Renal pelvis (tissue), 4 donors: ENCODE results near the gene HYOU1. TPM values are rescaled to one million over a fixed set of nuclear protein-coding genes. Genes with fewer than 3 reads are reported as not detected.
"Not testable (repeated sequence)": the region's sequence is repeated elsewhere in the genome, so short reads cannot be mapped to it uniquely, and the experiment has no call there.

Source experiments
- DNase-seq: peaks from one replicate; pipeline ENCODE4 v3.0.0-alpha.2; 2013
- polyA plus RNA-seq, 3 donors: library from polyadenylated mRNA; unstranded; fragments of 120-200 nt; gene quantifications; one replicate each; pipeline ENCODE4 v1.2.1, GENCODE V29; 2013; ENCODE audit not compliant: insufficient read length in 3 of 3

Gene HYOU1
- polyA plus RNA-seq, 3 donors: 115 to 133 (median 124) TPM

DNA sequence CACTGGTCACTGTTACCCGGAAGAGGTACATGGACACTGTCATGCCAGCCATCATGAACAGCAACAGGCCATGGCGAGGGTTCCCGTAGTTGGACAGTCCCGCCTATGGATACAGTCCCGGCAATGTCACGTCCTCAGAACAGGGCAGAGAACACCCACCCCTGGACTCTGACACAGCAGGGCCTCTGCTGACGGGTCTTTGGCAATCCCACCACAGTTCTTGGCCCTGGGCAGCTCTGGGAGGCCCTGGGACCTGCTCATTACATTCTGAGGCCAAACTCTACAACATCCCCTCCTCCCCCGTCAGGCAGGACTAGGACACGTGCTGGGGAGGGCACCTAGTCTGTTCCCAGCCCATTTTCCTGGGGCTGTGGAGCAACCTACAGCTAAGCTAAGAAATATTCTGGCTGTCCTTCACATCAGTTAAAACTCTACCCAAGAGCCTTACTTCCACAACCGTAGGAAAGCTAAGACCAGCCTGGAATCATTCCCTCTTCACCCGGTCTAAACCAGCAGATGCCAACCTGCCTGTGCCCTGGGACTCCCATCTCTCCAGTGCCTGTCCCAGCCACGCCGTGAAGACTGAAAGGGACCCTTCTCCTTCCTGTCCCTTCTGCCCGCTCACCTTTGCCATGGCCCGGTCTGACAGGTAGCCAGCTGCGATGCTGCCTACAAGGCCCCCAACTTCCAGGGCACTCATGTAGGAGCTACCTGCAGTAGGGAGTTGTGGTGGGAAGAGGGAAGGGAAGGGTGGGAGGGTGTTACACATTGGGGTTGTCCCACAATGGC lies 30.8 kb downstream of the HYOU1 start:
- DNase-seq: no peak

DNA sequence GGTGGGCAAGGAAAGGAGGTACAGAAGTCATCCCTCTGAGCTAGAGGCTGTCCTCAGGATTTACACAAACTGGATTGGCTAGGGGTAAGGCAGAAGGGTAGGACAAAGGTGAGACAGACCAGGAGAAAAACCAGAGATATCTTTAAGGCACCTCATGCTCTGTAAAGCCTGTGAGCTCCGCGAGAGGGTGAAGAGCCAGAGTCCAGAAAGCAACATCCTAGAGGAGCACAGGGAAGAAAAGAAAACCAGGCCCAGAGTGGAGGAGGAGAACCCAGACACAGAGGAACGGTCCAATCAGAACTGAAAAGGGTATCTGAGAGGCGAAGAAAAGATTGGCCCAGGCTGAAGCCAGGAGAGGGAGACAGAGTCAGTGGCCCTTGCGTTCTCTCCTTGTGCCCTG lies 31.5 kb downstream of the HYOU1 start:
- DNase-seq: no peak

DNA sequence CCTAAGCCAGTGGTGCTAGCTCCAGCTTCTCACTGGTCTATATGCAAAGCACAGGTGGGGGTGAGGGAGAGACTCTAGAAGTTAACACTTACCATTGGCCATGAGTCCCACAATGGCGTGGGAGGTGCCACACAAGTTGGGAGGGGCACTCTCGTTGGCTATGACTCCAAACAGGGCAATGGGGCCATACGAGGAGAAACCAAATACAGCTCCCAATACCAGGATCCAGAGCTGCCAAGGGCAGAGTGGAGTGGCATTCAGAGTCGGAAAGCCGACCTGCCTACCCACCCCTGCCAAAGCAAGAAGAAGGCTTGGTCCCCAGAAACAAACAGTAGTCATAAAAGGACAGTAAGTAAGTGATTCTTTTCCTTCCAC lies 31.9 kb downstream of the HYOU1 start:
- no peak for DNase-seq

DNA sequence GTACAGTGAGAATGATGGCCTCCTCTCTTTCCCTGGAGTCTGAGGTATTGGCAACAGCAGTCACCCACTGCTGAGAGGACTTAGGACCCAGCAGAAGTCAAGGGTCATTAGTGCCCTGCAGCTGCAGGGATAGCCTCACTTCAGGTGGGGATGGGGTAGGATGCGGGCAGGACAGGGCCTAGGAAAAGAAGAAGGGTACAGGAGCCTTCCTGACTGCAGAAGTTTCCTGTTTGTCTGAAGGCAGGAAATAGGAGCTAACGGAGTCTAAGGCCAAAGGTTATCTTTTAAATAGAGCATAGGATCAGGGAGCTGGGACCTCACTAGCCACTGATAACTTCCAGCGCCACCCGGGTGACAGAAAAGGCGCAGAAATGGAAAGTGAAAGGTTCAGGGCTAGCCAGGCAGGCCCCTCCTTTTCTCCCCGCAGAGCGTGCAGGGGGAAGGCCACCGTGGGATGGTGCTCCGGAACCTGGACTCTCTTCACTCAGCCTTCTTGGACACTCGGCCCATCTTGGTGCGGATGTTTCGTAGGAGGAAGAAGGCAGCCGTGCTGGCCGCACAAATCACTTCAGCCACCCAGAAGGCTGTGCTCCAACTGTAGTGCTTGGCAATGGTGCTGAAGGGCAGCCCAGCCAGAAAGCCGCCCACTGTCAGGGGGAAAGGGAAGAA lies 32.4 kb downstream of the HYOU1 start:
- no peak for DNase-seq

DNA sequence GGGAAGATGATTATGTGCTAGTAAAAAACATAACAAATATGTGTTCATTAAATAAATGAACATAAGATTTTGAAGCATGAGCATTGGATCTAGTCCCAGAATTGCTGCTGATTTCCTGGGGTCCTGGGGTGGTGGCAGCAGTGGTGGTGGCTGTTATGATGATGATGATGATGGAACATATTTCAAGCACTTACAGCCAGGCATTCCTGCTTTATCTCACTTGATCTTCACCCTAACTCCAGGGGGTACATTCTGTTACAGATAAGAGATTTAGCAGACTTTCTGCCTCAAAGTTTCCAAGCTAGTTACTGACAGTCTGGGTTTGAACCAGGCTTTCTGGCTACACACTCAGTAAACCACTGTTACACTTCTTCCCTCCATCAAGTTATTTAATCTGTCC lies 33.3 kb downstream of the HYOU1 start:
- DNase-seq: no peak

DNA sequence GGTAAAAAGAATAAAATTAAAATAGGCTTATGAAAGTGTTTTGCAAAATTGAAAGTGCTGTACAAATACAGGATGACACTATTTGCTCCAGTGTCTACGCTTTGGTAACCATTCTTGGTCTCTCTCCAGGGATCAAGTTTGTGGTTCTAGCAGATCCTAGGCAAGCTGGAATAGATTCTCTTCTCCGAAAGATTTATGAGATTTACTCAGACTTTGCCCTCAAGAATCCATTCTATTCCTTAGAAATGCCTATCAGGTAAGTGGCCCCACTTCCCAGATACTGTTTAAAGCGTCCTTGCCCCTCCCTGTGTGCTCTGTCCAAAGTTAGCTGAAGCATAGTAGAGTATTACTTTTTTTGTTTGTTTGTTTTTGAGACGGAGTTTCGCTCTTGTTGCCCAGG lies 35.4 kb downstream of the HYOU1 start:
- DNase-seq: no peak

DNA sequence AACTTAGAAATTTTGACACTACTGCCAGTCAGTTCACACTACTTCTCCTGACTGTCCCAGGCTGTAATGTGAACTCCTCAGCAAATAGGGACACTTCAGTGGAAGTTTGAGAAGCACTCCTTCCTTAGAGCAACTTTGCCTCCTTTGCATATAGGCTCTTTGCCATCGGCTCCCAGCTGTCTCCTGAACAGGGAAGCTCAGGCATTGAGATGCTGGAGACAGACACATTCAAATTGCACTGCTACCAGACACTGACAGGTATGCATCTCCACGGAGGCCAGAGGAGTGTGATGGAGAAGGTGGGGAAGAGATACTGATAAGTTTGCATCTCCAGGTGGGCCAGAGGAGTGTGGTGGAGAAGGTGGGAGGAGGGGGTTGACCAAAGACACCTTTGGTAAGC lies 37.0 kb downstream of the HYOU1 start:
- DNase-seq: no peak

DNA sequence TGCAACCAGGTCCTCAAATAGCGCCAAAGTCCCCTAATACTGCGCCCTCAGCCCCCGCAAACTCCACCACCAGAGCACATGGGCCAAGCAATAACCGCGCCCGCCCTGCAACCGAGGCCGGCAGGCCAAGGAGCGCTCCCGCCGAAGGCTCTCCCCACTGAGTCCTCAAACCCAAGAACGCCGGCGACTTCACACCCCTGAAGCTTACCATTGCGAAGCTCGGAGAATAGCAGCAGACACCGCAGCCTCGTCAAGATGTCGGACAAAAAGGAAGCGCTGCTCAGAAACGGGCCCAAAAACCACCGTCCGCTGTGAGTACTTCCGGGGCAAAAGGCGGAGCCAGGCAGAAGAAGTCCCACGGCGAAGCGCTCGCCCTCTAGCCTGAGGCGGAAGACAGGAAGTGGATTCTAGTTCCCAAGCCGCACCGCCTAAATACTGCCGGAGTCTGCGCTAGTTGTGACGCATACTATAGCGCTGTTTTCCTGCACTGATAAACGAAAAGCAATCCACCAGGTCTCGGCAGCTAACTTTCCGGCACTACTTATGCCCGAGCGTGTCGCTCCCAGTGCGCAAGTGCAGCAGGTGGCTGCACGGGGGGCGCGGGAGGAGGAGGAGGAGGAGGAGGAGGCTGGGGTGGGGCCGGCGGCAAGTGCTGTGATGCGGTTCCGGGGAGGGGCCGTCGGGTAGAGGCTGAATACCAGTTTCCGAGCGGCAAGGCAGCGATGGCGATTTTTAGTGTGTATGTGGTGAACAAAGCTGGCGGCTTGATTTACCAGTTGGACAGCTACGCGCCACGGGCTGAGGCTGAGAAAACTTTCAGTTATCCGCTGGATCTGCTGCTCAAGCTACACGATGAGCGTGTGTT lies 38.7 kb downstream of the HYOU1 start, which contains the start of the genes RPS25 and TRAPPC4:
Gene RPS25, minus strand, starts transcription at position 270 of the 865 bp plus-strand sequence. Its CDS starts 59 bp downstream, at position 211.
Gene TRAPPC4, plus strand, starts transcription at position 693 of the 865 bp plus-strand sequence. Its CDS starts 30 bp downstream, at position 723.
- peak; percentile 96 for DNase-seq

DNA sequence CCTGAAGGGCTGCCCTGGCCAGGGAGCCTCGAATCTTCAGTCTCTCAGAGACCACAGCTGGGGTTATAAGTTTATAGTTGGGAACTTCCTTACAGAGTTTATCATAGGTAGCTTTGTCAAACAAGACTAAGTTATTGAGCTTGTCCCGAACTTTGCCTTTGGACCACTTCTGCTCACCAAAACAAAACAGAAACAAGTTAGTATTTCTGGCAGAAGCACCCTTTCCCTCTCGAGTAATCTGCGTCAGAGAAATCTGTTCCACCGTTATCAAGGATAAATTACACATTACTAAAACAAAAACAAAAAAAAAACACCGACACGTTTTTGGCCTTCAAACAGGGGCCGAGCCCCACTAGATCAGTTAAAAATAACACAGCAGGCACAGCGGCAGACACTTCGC lies 39.6 kb downstream of the HYOU1 start:
- DNase-seq: not testable (repeated sequence)

DNA sequence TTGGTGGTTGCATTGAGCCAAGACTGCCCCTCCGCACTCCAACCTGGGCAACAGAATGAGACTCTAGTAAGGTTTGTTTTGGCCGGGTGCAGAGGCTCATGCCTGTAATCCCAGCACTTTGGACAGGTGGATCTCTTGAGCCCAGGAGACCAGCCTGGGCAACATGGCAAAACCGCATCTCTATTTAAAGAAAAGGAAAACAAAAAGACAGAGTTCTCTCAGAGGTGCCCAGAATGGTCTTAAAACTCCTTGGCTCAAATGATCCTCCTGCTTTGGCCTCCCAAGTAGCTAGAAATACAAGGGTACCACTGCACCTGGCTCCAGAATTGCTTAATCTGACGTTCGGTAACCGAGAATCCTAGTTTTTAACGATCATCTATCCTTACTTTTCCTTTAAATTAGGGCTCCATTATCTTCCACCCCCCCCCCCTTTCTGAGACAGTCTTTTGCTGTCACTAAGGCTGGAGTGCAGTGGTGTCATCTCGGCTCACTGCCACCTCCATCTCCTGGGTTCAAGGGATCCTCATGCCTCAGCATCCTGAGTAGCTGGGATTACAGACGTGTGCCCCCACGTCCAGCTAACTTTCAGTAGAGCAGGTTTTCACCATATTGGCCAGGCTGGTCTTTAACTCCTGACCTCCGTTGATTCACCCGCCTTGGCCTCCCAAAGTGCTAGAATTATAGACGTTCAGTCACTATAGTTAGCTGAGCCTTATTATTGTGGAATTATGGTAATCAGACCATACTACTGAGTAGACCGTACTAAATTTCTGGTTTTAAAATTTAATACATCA lies 40.6 kb downstream of the HYOU1 start:
- DNase-seq: no peak

DNA sequence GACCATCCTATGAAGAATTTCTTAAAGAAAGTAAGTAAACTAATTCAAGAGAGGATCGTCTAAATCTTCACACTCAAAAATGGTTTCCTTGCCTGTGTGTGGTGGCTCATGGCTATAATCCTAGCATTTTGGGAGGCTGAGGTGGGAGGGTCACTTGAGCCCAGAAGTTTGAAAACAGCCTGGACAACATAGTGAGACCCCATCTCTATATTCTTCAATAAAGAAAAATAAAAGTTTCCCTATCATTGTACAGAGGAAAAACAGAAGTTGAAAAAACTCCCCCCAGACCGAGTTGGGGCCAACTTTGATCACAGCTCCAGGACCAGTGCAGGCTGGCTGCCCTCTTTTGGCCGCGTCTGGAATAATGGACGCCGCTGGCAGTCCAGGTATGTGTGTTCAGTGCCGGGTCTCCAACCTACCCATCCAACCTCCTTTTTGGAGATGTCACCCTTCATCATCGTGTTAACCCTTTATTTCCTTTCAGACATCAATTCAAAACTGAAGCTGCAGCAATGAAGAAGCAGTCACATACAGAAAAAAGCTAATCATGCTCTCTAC lies 41.9 kb downstream of the HYOU1 start:
- DNase-seq: no peak

DNA sequence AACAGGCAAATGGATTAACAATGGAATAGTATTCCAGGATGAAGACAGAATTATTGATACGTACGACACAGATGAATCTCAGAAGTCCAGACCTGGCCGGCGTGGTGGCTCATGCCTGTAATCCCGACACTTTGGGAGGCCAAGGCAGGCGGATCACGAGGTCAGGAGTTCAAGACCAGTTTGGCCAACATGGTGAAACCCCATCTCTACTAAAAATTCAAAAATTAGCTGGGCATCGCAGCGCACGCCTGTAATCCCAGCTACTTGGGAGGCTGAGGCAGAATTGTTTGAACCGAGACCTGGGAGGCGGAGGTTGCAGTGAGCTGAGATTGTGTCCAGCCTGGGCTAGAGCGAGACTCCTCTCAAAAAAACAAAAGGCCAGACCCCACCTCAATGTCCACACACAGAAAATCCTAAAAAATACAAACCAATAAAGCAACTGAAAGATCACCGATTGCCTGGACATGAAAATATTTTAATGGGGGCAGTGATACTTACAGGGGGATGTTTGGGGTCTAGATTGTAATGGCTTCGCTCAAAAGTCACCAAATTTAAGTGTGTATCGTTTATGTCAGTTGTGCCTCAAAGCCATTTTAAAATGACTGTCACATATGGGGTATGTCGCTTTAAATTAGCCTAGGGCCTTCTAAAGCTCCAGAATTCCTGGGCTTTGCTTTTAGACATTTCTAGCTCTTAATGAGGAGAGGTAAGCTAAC lies 42.6 kb downstream of the HYOU1 start:
- DNase-seq: no peak

DNA sequence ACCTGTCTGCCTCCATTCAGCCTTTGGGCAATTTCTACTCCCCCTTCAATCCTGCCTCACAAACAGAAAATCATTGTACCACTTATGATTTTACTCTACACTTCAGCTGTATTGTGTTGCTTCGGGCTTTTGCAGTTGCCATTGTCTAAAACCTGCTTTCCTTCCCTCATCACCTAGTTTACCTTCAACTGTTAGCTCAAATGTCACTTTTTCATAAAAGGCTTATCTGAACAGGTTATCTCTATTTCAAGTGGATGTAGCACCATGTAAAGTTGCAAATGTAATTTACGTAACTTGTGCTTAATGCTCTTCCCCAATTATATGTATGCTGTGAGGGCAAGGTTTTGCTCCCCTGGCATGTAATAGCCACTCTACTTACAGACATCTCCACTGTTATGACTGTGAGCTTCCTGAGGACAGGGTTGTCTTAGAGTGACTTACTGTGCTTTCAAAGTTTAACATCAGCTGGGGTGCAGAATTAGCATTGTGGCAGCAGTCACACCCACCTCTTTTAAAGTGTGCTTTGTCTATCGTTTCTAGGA lies 44.3 kb downstream of the HYOU1 start:
- no peak for DNase-seq

DNA sequence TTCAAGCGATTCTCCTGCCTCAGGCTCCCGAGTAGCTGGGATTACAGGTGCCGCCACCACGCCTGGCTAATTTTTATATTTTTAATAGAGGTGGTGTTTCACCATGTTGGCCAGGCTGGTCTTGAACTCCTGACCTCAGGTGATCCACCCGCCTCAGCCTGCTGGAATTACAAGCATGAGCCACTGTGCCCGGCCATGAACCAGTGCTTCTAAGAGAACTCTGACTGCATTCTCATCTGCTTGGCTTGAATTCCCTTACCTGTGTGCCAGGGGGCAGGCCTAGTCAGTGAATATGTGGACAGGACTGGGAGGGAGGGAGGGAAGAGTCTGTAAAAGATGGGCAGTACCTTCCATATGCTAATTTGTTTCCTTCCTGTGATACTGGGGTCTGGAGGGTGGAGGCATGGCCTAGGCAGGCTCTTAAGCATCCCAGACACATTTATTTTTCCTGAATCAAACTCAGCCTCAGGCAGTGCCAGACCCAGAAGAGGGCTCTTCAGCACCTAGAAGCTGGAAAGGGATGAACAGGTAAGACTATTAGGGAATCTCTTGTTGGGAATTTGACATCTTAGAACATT lies 45.4 kb downstream of the HYOU1 start:
- DNase-seq: no peak

DNA sequence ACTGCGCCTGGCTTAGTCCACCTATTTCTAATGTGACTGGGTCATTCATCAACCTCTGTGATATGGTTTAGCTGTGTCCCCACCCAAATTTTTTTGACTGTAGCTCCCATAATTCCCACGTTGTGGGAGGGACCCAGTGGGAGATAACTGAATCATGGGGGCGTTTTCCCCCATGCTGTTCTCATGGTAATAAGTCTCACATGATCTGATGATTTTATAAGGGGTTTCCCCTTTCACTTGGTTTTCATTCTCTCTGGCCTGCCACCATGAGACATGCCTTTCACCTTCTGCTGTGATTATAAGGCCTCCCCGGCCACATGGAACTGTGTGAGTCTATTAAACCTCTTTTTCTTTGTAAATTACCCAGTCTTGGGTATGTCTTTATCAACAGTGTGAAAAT lies 50.3 kb downstream of the HYOU1 start:
- no peak for DNase-seq

DNA sequence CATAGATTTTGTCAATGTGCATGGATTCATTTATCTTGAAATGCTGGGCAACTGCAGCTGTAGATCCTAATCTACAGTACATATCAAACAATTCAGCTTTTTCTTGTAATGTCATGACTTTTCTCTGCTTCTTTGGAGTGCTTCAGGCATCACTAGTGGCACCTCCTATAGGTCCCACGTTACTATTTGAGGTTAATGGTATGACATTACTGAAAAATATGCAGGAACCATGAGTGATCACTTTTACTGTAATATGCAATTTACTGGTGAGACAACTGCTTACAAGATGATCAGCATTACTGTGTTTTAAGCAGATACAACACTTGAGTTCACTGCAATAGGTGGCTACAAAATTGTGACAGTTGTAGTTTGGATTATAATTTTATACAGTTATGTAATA lies 56.1 kb downstream of the HYOU1 start:
- no peak for DNase-seq

DNA sequence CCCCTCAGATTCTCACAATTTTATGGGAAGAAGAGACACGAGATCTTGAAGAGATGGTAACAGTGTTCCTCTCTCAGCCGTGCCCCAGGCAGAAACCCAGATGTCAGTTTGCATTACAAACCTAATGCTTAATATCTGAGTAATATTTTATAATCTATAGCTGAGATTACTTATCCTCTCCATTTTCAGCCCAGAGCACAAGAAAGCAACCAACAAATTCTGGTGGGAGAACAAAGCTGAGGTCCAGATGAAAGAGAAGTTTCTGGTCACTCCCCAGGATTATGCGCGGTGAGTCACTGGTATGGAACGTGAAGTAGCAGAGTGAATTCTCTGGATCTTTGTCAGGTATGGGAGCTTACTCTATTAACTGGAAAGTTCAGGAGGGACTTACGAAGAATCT lies 58.2 kb downstream of the HYOU1 start:
- DNase-seq: no peak

DNA sequence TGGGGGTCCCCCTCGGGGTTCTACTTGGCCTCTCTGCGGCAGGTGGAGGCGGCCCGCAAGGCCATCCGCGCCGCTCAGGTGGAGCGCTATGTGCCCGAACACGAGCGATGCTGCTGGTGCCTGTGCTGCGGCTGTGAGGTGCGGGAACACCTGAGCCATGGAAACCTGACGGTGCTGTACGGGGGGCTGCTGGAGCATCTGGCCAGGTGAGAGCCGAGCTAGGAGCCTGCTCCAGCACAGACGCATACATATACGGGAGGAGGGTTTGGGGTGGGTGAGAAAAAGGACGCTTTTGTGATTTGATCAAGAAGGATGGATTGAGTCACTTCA lies 58.7 kb downstream of the HYOU1 start:
- no peak for DNase-seq

DNA sequence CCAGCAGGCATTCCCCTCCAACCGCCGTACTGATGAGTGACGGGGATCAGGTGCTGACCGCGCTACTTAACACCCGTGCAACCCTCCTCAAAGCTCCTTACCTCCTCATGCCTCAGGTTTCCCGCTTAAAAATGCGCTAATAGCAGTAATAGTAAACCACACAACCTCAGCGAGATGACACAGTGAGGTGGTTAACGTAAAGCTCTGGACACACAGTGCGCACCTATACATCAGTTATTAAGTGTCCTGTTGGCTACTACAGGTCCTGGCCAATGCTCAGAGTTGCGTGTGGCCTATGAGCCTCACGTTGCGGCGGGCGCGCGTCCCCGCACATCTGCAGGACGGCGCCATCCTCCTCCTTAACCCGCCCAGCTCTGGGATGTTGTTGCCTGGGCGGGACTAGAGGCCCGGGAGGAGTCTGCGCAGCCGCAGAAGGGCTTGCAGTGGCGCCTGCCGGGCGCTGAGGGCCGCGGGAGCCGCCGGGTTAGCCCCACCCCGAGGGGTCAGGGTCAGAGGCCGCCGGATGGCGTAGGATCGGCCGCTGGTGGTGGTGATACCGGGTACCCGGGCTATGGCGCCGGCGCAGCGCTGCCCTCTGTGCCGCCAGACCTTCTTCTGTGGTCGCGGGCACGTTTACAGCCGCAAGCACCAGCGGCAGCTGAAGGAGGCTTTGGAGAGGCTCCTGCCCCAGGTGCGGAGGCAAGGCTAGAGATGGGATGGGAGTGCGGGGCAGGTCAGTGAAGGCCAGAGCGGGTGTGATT lies 59.2 kb downstream of the HYOU1 start, which contains the start of gene CENATAC:
Gene CENATAC, plus strand, starts transcription at position 512 of the 761 bp plus-strand sequence. Its CDS starts 60 bp downstream, at position 572.
- DNase-seq: peak; percentile 93
